H1 (cell line): ENCODE measurements around the gene GNB1. TPM values are rescaled to one million over a fixed set of nuclear protein-coding genes. Genes with fewer than 3 reads are reported as not detected.

Source experiments
- CTCF ChIA-PET: fragments of 300-600 bp; sonication (Branson Sonifier 250); formaldehyde crosslinking; loops from one replicate; lab custom pipeline; 2021; ENCODE audit not compliant: partially characterized antibody; lab: Charles Lee
- POLR2A ChIA-PET: fragments of 300-600 bp; sonication (Branson Sonifier 250); formaldehyde crosslinking; loops from one replicate; lab custom pipeline; 2021; ENCODE audit warnings: inconsistent platforms; ENCODE audit not compliant: partially characterized antibody; lab: Charles Lee
- DNase-seq, 2 experiments: peaks; one replicate each; pipeline versions ENCODE4 v3.0.0 to v3.0.0-alpha.2; 2010 to 2022; ENCODE audit warnings: low spot score in 2 of 2, low read depth in 1 of 2, mixed read lengths in 1 of 2
- FAIRE-seq: peaks from 2 replicates; lab custom pipeline; 2011; peaks lifted over from hg19 to GRCh38; lab: Jason Lieb, UNC
- H2AFZ ChIP-seq: 2 replicates; pipeline ENCODE4 v1.8.1; 2012; ENCODE audit warnings: low read length, inconsistent platforms
- H2AK5ac ChIP-seq: 2 replicates; pipeline ENCODE4 v1.6.1; 2013; ENCODE audit warnings: low read depth, low read length
- H2BK120ac ChIP-seq: replicated peaks from 2 replicates; pipeline ENCODE3; 2013; ENCODE audit warnings: low read depth, low read length, inconsistent platforms
- H2BK12ac ChIP-seq: 2 replicates; pipeline ENCODE4 v1.6.1; 2013; ENCODE audit warnings: low read depth, low read length
- H2BK15ac ChIP-seq: 2 replicates; pipeline ENCODE4 v1.6.1; 2013; ENCODE audit warnings: low read length
- H2BK20ac ChIP-seq: 2 replicates; pipeline ENCODE4 v1.6.1; 2013; ENCODE audit warnings: low read length
- H2BK5ac ChIP-seq: 2 replicates; pipeline ENCODE4 v1.6.1; 2013; ENCODE audit warnings: low read depth, low read length
- H3K14ac ChIP-seq: 2 replicates; pipeline ENCODE4 v1.6.1; 2013; ENCODE audit warnings: inconsistent platforms; ENCODE audit not compliant: insufficient read length
- H3K18ac ChIP-seq: 2 replicates; pipeline ENCODE4 v1.6.1; 2013; ENCODE audit warnings: low read length; ENCODE audit errors: extremely low read depth
- H3K23ac ChIP-seq: 2 replicates; pipeline ENCODE4 v1.6.1; 2013; ENCODE audit warnings: inconsistent platforms; ENCODE audit not compliant: insufficient read length
- H3K23me2 ChIP-seq: 2 replicates; pipeline ENCODE4 v1.6.1; 2013; ENCODE audit warnings: low read depth, low read length
- H3K27ac ChIP-seq: 2 replicates; pipeline ENCODE4 v1.6.1; 2011; ENCODE audit warnings: low read depth, low read length, inconsistent platforms
- H3K27me3 ChIP-seq, 4 experiments: replicated peaks in 1 of 4; 1 replicate in 1 of 4; 2 replicates in 3 of 4; pipeline versions ENCODE4 v1.6.1 to v1.8.1; 2011 to 2013; ENCODE audit warnings: low read length in 3 of 4, mild to moderate bottlenecking in 3 of 4, inconsistent platforms in 2 of 4, mixed read lengths in 2 of 4, moderate library complexity in 1 of 4; ENCODE audit not compliant: control insufficient read depth in 3 of 4, insufficient read depth in 3 of 4; ENCODE audit errors: extremely low read depth in 1 of 4
- H3K36me3 ChIP-seq, 4 experiments: 2 replicates each; pipeline versions ENCODE4 v1.6.1 to v1.8.1; 2011 to 2013; ENCODE audit warnings: mild to moderate bottlenecking in 4 of 4, low read length in 3 of 4, moderate library complexity in 2 of 4, control low read depth in 1 of 4, inconsistent platforms in 1 of 4; ENCODE audit not compliant: insufficient read depth in 4 of 4, control insufficient read depth in 2 of 4
- H3K4ac ChIP-seq: replicated peaks from 2 replicates; pipeline ENCODE3; 2013; ENCODE audit warnings: low read length, low read depth, mixed read lengths, inconsistent platforms; ENCODE audit not compliant: insufficient read length
- H3K4me1 ChIP-seq, 4 experiments: replicated peaks in 1 of 4; 1 replicate in 1 of 4; 2 replicates in 3 of 4; pipeline versions ENCODE4 v1.6.1 to v1.8.1; 2011 to 2013; ENCODE audit warnings: low read length in 3 of 4, inconsistent platforms in 2 of 4, mixed read lengths in 1 of 4; ENCODE audit not compliant: insufficient read depth in 4 of 4, control insufficient read depth in 3 of 4
- H3K4me2 ChIP-seq, 2 experiments: 2 replicates each; pipeline versions ENCODE4 v1.6.1 to v1.8.1; 2011 to 2013; ENCODE audit warnings: low read depth in 2 of 2, low read length in 2 of 2, control low read depth in 1 of 2, inconsistent platforms in 1 of 2, mild to moderate bottlenecking in 1 of 2; ENCODE audit not compliant: insufficient read depth in 1 of 2
- H3K4me3 ChIP-seq, 4 experiments: fragments of 200-600, 300-600 bp in 1 of 4; sonication (generic), shearing (Covaris generic), sonication (Bioruptor Twin) in 1 of 4; 2 replicates each; pipeline versions ENCODE4 v1.5.1 to v1.8.1; 2011 to 2016; ENCODE audit warnings: low read length in 4 of 4, low read depth in 3 of 4, control low read depth in 2 of 4, inconsistent platforms in 2 of 4, mild to moderate bottlenecking in 2 of 4, mixed read lengths in 1 of 4, moderate library complexity in 1 of 4; ENCODE audit not compliant: insufficient read depth in 2 of 4; ENCODE audit errors: extremely low read depth in 1 of 4
- H3K56ac ChIP-seq: replicated peaks from 2 replicates; pipeline ENCODE3; 2013; ENCODE audit warnings: low read depth, mild to moderate bottlenecking, mixed read lengths, low read length, inconsistent platforms; ENCODE audit not compliant: insufficient read length
- H3K79me1 ChIP-seq: 2 replicates; pipeline ENCODE4 v1.6.1; 2013; ENCODE audit warnings: low read depth, low read length, control low read depth
- H3K79me2 ChIP-seq, 2 experiments: 2 replicates each; pipeline versions ENCODE4 v1.6.1 to v1.8.1; 2012 to 2013; ENCODE audit warnings: low read length in 2 of 2, mild to moderate bottlenecking in 2 of 2, inconsistent platforms in 1 of 2; ENCODE audit not compliant: insufficient read depth in 2 of 2, control insufficient read depth in 1 of 2
- H3K9ac ChIP-seq, 4 experiments: replicated peaks in 1 of 4; 1 replicate in 1 of 4; 2 replicates in 3 of 4; pipeline versions ENCODE4 v1.6.1 to v1.8.1; 2011 to 2013; ENCODE audit warnings: low read depth in 3 of 4, low read length in 3 of 4, control low read depth in 2 of 4, mild to moderate bottlenecking in 2 of 4, moderate library complexity in 2 of 4, inconsistent platforms in 1 of 4; ENCODE audit errors: extremely low read depth in 1 of 4
- H3K9me3 ChIP-seq, 2 experiments: 2 replicates each; pipeline versions ENCODE4 v1.6.1 to v1.8.1; 2012 to 2013; ENCODE audit warnings: mild to moderate bottlenecking in 2 of 2, moderate library complexity in 2 of 2, control low read depth in 1 of 2, inconsistent platforms in 1 of 2, low read depth in 1 of 2, low read length in 1 of 2, mixed read lengths in 1 of 2; ENCODE audit not compliant: insufficient read depth in 2 of 2
- H4K20me1 ChIP-seq, 2 experiments: replicated peaks in 1 of 2; 2 replicates each; pipeline versions ENCODE3 to v1.8.1; 2011 to 2013; ENCODE audit warnings: inconsistent platforms in 2 of 2, low read length in 2 of 2, mild to moderate bottlenecking in 1 of 2; ENCODE audit not compliant: insufficient read depth in 2 of 2, control insufficient read depth in 1 of 2
- H4K5ac ChIP-seq: 2 replicates; pipeline ENCODE4 v1.6.1; 2013; ENCODE audit warnings: low read length, low read depth, mixed read lengths, inconsistent platforms; ENCODE audit not compliant: insufficient read length
- H4K8ac ChIP-seq: 2 replicates; pipeline ENCODE4 v1.8.0; 2013; ENCODE audit warnings: mild to moderate bottlenecking, moderate library complexity, low read length, inconsistent platforms; ENCODE audit not compliant: insufficient read depth; ENCODE audit errors: extremely low read depth
- H4K91ac ChIP-seq: replicated peaks from 2 replicates; pipeline ENCODE3; 2013; ENCODE audit warnings: low read length, mixed read lengths, inconsistent platforms; ENCODE audit not compliant: insufficient read length
- EGR1 ChIP-seq: IDR thresholded peaks from 2 replicates; pipeline ENCODE4 v1.6.1; 2011; ENCODE audit warnings: low read depth, low read length, borderline replicate concordance
- POLR2AphosphoS5 ChIP-seq: IDR thresholded peaks from 2 replicates; pipeline ENCODE4 v1.6.1; 2011; ENCODE audit warnings: low read depth, low read length
- SIRT6 ChIP-seq: IDR thresholded peaks from one replicate; pipeline ENCODE4 v1.7.1; 2012; ENCODE audit warnings: low read length, inconsistent platforms
- WGBS, 2 experiments: shearing (Covaris generic) in 1 of 2; methylation state at CpG; one replicate each; pipeline versions ENCODE4 v1.1.6 to v1.1.7; 2013 to 2015; ENCODE audit warnings: low lambda C conversion rate in 2 of 2, mixed read lengths in 2 of 2, inconsistent platforms in 1 of 2, low coverage in 1 of 2, missing lambda C conversion rate in 1 of 2; ENCODE audit not compliant: insufficient replicate concordance in 2 of 2, insufficient coverage in 1 of 2, insufficient read length in 1 of 2; ENCODE audit errors: extremely low coverage in 1 of 2, missing lambda C conversion rate in 1 of 2; 5-methylcytosine and 5-hydroxymethylcytosine counted together
- polyA plus RNA-seq, 7 experiments: library from polyadenylated mRNA; depleted of rRNA in 3 of 7; stranded (reverse) in 5 of 7; unstranded in 2 of 7; fragments of >200 nt in 5 of 7; fragments of 200-250 nt in 2 of 7; gene quantifications; 1 replicate in 5 of 7; 2 replicates in 1 of 7; 4 replicates in 1 of 7; pipeline versions ENCODE4 v1.2.1 to v1.2.3, GENCODE V29; 2011 to 2013; ENCODE audit warnings: missing spikeins in 2 of 7, mixed read lengths in 2 of 7
- total RNA-seq: library from RNA; stranded (reverse); fragmentation: NEBNext Ultra II Directional; extraction: Animal tissue kit (Norgen Biotek cat#: 25700); gene quantifications from 2 replicates; pipeline ENCODE4 v1.2.1, GENCODE V29; 2021

GNB1 gene
- total and polyA plus RNA-seq, 2 of the 8 experiments (the other 6 are each of a cell fraction or from before 2014, with no cell fraction given) = 343 to 382 TPM

DNA sequence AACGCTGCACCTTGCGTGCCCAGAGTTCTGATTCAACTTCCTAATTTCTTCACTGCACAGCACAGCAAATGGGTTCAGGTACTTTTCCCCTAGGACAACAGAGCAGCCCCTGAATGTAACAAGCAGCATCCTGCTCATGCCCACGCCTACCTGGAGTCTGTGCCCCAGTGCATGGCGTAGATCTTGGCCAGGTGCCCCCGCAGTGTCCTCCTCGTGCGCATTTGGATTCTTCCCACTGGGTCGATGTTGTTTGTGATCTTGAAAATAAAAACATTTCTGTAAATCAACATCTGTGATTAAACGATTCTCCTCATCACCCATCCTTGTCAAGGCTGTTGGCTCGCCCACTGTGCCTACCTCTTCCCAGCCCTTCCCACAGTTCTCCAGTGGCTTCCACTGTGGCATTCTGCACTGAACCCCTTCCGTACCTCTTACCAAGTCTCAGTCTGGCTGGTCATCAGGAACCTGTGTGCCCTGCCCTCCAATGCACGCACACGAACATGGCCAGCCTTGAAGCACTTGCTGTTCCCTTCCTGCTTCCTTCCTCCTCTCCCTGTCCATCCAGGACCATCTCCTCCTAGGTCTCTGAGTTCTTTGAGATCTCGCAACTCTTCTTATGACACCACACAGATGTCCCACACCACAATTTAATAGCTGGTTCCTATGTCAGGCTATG, 75.1 kb downstream of the GNB1 start:
- Histone ChIP-seq H3K23me2 (no peaks in the 10 kb centered on the region), H3K9ac (no peak overlapping the region), H3K27me3 (no peaks in the 10 kb centered on the region), H2BK15ac (no peak overlapping the region), H3K9me3 (no peaks in the 10 kb centered on the region), H2AFZ (no peak overlapping the region), H4K5ac (no peak overlapping the region), H2AK5ac (no peak overlapping the region), H3K79me1 (no peaks in the 10 kb centered on the region), H4K91ac (no peak overlapping the region), H2BK120ac (no peak overlapping the region), H3K4ac (no peak overlapping the region), H3K56ac (no peak overlapping the region), H3K36me3 (peaks cover 5 to 44% (median 26%) of the 10 kb centered on the region in 4 experiments; a peak in 7 of 8 replicates), H3K4me1 (no peaks in the 10 kb centered on the region), H3K4me2 (no peak overlapping the region), H2BK5ac (peak overlapping the region; percentile 19; the same call in 1 of the 2 replicates), H3K79me2 (peaks cover 0 to 6% of the 10 kb centered on the region in 2 experiments; a peak in 2 of 4 replicates), H3K18ac (no peak overlapping the region), H3K23ac (no peak overlapping the region), H3K4me3 (no peak overlapping the region), H2BK12ac (no peak overlapping the region), H4K8ac (no peak overlapping the region; the same call in 1 of the 2 replicates), H4K20me1 (peaks cover 0 to 4% of the 10 kb centered on the region in 2 experiments), H3K14ac (no peak overlapping the region), H3K27ac (no peak overlapping the region), H2BK20ac (no peak overlapping the region)
- CTCF ChIA-PET = interaction anchor here (0.7 to 1.0 kb wide), 3 partner anchors 20 to 90 kb away, joined by 3 read pairs; no protein-coding TSS in a partner anchor
- TF ChIP-seq POLR2AphosphoS5 (no peak; the same call in none of the 2 replicates), EGR1 (no peak), SIRT6 (no peak)
- FAIRE-seq = no peak
- POLR2A ChIA-PET = interaction anchor here (1.0 kb wide), 1 partner anchor 76 kb away, joined by 3 read pairs; no protein-coding TSS in a partner anchor
- WGBS, 2 experiments = 95% methylated on average over 14 of the region's 14 CpGs; no CpG with 5 or more reads in 1 of the 2 experiments
- no peak for DNase-seq
